GM12864 (cell line): ENCODE measurements around the gene ITPR1.
A peak's percentile ranks its signal among the peaks of the same experiment; 100 is the strongest.

ENCODE experiments used
- DNase-seq: peaks from one replicate; pipeline ENCODE4 v3.0.0-alpha.2; 2011; ENCODE audit warnings: low read depth
- H3K4me3 ChIP-seq: 2 replicates; pipeline ENCODE4 v1.5.1; 2011; ENCODE audit warnings: mild to moderate bottlenecking, low read depth, low read length, control low read depth
- TF ChIP-seq, protein P1 (sequence below): IDR thresholded peaks from 2 replicates; pipeline ENCODE4 v1.5.1; 2011; ENCODE audit warnings: low read depth, mild to moderate bottlenecking, moderate library complexity, low read length, control low read depth, inconsistent platforms; ENCODE audit errors: missing control alignments

The ITPR1 gene

DNA sequence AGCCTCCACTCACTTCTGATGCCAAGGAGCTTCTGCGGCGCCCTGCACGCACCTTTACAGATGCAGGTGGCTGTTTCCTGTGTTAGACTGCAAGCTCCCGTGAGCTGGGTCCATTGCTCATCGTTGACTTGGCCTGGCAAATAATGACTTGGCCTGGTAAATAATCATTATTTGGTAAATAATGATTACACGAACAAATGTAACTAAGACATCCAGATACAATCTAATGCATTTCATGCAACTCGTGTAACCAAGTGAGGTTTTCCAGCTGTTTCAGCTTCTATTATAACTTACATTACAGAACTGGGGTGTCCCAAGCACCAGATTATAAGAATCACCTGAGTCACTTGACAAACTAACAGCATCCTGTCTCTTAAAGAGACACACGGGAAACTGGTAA, 394.0 kb downstream of the ITPR1 start:
- TF ChIP-seq, protein P1, sequence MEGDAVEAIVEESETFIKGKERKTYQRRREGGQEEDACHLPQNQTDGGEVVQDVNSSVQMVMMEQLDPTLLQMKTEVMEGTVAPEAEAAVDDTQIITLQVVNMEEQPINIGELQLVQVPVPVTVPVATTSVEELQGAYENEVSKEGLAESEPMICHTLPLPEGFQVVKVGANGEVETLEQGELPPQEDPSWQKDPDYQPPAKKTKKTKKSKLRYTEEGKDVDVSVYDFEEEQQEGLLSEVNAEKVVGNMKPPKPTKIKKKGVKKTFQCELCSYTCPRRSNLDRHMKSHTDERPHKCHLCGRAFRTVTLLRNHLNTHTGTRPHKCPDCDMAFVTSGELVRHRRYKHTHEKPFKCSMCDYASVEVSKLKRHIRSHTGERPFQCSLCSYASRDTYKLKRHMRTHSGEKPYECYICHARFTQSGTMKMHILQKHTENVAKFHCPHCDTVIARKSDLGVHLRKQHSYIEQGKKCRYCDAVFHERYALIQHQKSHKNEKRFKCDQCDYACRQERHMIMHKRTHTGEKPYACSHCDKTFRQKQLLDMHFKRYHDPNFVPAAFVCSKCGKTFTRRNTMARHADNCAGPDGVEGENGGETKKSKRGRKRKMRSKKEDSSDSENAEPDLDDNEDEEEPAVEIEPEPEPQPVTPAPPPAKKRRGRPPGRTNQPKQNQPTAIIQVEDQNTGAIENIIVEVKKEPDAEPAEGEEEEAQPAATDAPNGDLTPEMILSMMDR, result no peak
- no peak overlapping the region for H3K4me3 ChIP-seq
- no peak for DNase-seq

GRCh38 chr3:4888913-4889846, 396.0 kb downstream of the ITPR1 start:
- TF ChIP-seq, protein P1, result no peak
- peak; percentile 46 for DNase-seq
- H3K4me3 ChIP-seq, result no peak overlapping the region

DNA sequence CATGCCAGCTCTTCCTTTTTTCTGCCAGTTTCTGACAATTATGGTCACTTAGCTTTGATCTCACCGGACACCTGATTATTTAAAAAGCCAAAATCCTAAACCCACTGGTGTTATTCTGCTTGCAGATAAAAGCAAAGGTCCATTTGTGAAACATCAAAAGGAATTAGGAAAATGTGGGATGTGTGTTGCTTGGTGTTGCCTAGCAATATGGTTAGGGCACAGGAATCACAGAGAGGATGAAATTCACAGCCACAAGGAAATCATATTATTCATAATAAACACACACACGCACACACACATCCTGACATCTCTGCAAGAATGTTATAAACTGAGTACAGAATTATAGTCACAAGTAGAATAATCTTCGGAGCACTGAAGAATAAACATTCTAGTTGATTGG, 396.7 kb downstream of the ITPR1 start:
- H3K4me3 ChIP-seq, result no peak overlapping the region
- TF ChIP-seq, protein P1, result no peak
- no peak for DNase-seq

DNA sequence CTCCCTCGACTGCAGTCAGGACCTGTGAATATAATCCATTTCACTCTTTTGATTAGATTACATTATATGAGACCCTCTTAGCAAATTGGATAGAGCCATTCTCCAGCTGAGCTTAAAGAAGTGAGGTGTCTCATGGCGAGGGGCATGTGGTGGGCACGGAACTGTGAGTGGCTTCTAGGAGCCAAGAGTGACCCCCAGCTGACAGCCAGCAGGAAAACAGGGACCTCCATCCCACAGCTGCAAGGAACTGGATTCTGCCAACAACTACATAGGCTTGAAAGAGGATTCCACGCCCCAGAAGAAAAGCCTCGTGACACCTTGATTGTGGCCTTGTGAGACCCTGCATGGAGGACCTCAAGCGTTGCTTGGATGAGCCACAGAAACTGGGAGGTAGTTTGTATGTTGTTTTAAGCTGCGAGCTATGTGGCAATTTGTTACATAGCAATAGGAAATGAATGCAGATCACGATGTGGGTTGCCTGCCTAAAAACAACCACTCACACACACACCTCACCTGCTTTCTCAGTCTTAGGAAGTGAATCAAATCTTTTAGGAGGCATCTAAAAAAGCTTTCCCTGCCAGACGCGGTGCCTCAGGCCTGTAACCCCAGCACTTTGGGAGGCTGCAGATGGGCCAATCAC, 401.9 kb downstream of the ITPR1 start:
- no peak for DNase-seq
- TF ChIP-seq, protein P1, result no peak
- no peak overlapping the region for H3K4me3 ChIP-seq

GRCh38 chr3:4895838-4896237, 402.7 kb downstream of the ITPR1 start:
- TF ChIP-seq, protein P1, result no peak
- DNase-seq, result no peak
- H3K4me3 ChIP-seq, result no peak overlapping the region
